COLO668 (cell line): Measurements from ENCODE around the gene TK2.
"Not testable (repeated sequence)": the region's sequence is repeated elsewhere in the genome, so short reads cannot be mapped to it uniquely, and the experiment has no call there.

Source experiments
- DNase-seq: peaks from one replicate; lab custom pipeline; 2025; ENCODE audit not compliant: unreplicated experiment; lab: John Stamatoyannopoulos, UW

Gene TK2

GRCh38 chr16:66508248-66508913 lies 41.5 kb downstream of the TK2 start:
- no peak for DNase-seq

GRCh38 chr16:66507731-66508239 lies 42.1 kb downstream of the TK2 start:
- DNase-seq, result no peak

GRCh38 chr16:66503612-66504011 lies 46.3 kb downstream of the TK2 start:
- no peak for DNase-seq

GRCh38 chr16:66503030-66503429 lies 46.9 kb downstream of the TK2 start:
- no peak for DNase-seq

GRCh38 chr16:66502020-66502913 lies 47.7 kb downstream of the TK2 start:
- DNase-seq, result no peak

GRCh38 chr16:66501563-66501962 lies 48.4 kb downstream of the TK2 start:
- not testable (repeated sequence) for DNase-seq

GRCh38 chr16:66497921-66498320 lies 52.0 kb downstream of the TK2 start:
- DNase-seq, result not testable (repeated sequence)

GRCh38 chr16:66496226-66496625 lies 53.7 kb downstream of the TK2 start:
- not testable (repeated sequence) for DNase-seq

- no peak for DNase-seq
These were observed 54.5 kb downstream of the TK2 start for GRCh38 chr16:66495440-66495839.

GRCh38 chr16:66494916-66495315 lies 55.0 kb downstream of the TK2 start:
- no peak for DNase-seq

GRCh38 chr16:66493490-66494401 lies 56.2 kb downstream of the TK2 start:
- DNase-seq, result no peak

GRCh38 chr16:66491716-66492064 lies 58.2 kb downstream of the TK2 start:
- no peak for DNase-seq

- no peak for DNase-seq
These were observed 58.9 kb downstream of the TK2 start for GRCh38 chr16:66490774-66491715.

GRCh38 chr16:66489818-66490217 lies 60.1 kb downstream of the TK2 start:
- DNase-seq, result no peak

GRCh38 chr16:66489385-66489784 lies 60.5 kb downstream of the TK2 start:
- no peak for DNase-seq

- no peak for DNase-seq
These were observed 61.4 kb downstream of the TK2 start for GRCh38 chr16:66488505-66488904.

GRCh38 chr16:66487580-66488275 lies 62.2 kb downstream of the TK2 start:
- DNase-seq, result no peak

- no peak for DNase-seq
These were observed 62.9 kb downstream of the TK2 start for GRCh38 chr16:66486773-66487579.
